Measurements from ENCODE around the gene FMR1NB.

FMR1NB gene

GRCh38 chrX:147981038-147981752 lies at the start of gene FMR1NB:
FMR1NB (plus strand) TSS chrX:147981337; CDS start chrX:147981403, 66 bp downstream.
- no peak within 1 kb of the TSS for H3K4me3 ChIP-seq (ENCODE audit: low read length)
- H3K27me3 ChIP-seq (ENCODE audit: insufficient read depth, low read length), result no peaks in the 10 kb centered on the region
- no peaks in the 10 kb centered on the region for H3K9me3 ChIP-seq (ENCODE audit: low read length)

GRCh38 chrX:147933815-147934214 lies 47.3 kb upstream of the FMR1NB start:
- no peaks in the 10 kb centered on the region for H3K9me3 ChIP-seq (ENCODE audit: low read length)
- H3K4me3 ChIP-seq (ENCODE audit: low read length), result no peak overlapping the region
- peaks cover 32% of the 10 kb centered on the region for H3K36me3 ChIP-seq (ENCODE audit: insufficient read depth, low read length)
- H2AFZ ChIP-seq (ENCODE audit: low read depth, low read length), result no peak overlapping the region
- H3K4me1 ChIP-seq (ENCODE audit: insufficient read depth, low read length), result no peaks in the 10 kb centered on the region
- no peaks in the 10 kb centered on the region for H3K27me3 ChIP-seq (ENCODE audit: insufficient read depth, low read length)

More at GRCh38 chrX:147981038-147981752, at the start of gene FMR1NB:
- no peaks in the 10 kb centered on the region for H3K4me1 ChIP-seq (ENCODE audit: insufficient read depth, low read length)
- no peak within 1 kb of the TSS for H2AFZ ChIP-seq (ENCODE audit: low read depth, low read length)
- no peaks in the 10 kb centered on the region for H3K36me3 ChIP-seq (ENCODE audit: insufficient read depth, low read length)

GRCh38 chrX:147935156-147935758 lies 45.9 kb upstream of the FMR1NB start:
- no peaks in the 10 kb centered on the region for H3K9me3 ChIP-seq (ENCODE audit: low read length)
- no peaks in the 10 kb centered on the region for H3K27me3 ChIP-seq (ENCODE audit: insufficient read depth, low read length)
- no peak overlapping the region for H3K4me3 ChIP-seq (ENCODE audit: low read length)
- peaks cover 28% of the 10 kb centered on the region for H3K36me3 ChIP-seq (ENCODE audit: insufficient read depth, low read length)
- no peak overlapping the region for H2AFZ ChIP-seq (ENCODE audit: low read depth, low read length)
- no peaks in the 10 kb centered on the region for H3K4me1 ChIP-seq (ENCODE audit: insufficient read depth, low read length)

- Histone ChIP-seq H3K4me1 (ENCODE audit: insufficient read depth, low read length) (no peaks in the 10 kb centered on the region), H2AFZ (ENCODE audit: low read depth, low read length) (no peak overlapping the region), H3K36me3 (ENCODE audit: insufficient read depth, low read length) (peaks cover 32% of the 10 kb centered on the region), H3K27me3 (ENCODE audit: insufficient read depth, low read length) (no peaks in the 10 kb centered on the region), H3K4me3 (ENCODE audit: low read length) (no peak overlapping the region), H3K9me3 (ENCODE audit: low read length) (no peaks in the 10 kb centered on the region)
These were observed 35.9 kb upstream of the FMR1NB start for GRCh38 chrX:147945286-147945685.

GRCh38 chrX:147948531-147948930 lies 32.6 kb upstream of the FMR1NB start:
- Histone ChIP-seq H3K4me3 (ENCODE audit: low read length) (no peak overlapping the region), H3K36me3 (ENCODE audit: insufficient read depth, low read length) (peaks cover 21% of the 10 kb centered on the region), H3K27me3 (ENCODE audit: insufficient read depth, low read length) (no peaks in the 10 kb centered on the region)

GRCh38 chrX:147950352-147950751 lies 30.8 kb upstream of the FMR1NB start:
- Histone ChIP-seq H3K4me3 (ENCODE audit: low read length) (no peak overlapping the region), H3K36me3 (ENCODE audit: insufficient read depth, low read length) (peaks cover 15% of the 10 kb centered on the region), H3K27me3 (ENCODE audit: insufficient read depth, low read length) (no peaks in the 10 kb centered on the region), H3K9me3 (ENCODE audit: low read length) (no peaks in the 10 kb centered on the region), H3K4me1 (ENCODE audit: insufficient read depth, low read length) (no peaks in the 10 kb centered on the region), H2AFZ (ENCODE audit: low read depth, low read length) (no peak overlapping the region)

More at GRCh38 chrX:147948531-147948930, 32.6 kb upstream of the FMR1NB start:
- no peak overlapping the region for H2AFZ ChIP-seq (ENCODE audit: low read depth, low read length)
- no peaks in the 10 kb centered on the region for H3K4me1 ChIP-seq (ENCODE audit: insufficient read depth, low read length)
- H3K9me3 ChIP-seq (ENCODE audit: low read length), result no peaks in the 10 kb centered on the region

- no peaks in the 10 kb centered on the region for H3K9me3 ChIP-seq (ENCODE audit: low read length)
- no peak overlapping the region for H2AFZ ChIP-seq (ENCODE audit: low read depth, low read length)
- no peaks in the 10 kb centered on the region for H3K27me3 ChIP-seq (ENCODE audit: insufficient read depth, low read length)
- no peaks in the 10 kb centered on the region for H3K4me1 ChIP-seq (ENCODE audit: insufficient read depth, low read length)
- peaks cover 4% of the 10 kb centered on the region for H3K36me3 ChIP-seq (ENCODE audit: insufficient read depth, low read length)
- H3K4me3 ChIP-seq (ENCODE audit: low read length), result no peak overlapping the region
These were observed 27.2 kb upstream of the FMR1NB start for GRCh38 chrX:147953976-147954375.

GRCh38 chrX:147957291-147957690 lies 23.8 kb upstream of the FMR1NB start:
- Histone ChIP-seq H3K9me3 (ENCODE audit: low read length) (no peaks in the 10 kb centered on the region), H2AFZ (ENCODE audit: low read depth, low read length) (no peak overlapping the region), H3K4me3 (ENCODE audit: low read length) (no peak overlapping the region), H3K4me1 (ENCODE audit: insufficient read depth, low read length) (no peaks in the 10 kb centered on the region), H3K27me3 (ENCODE audit: insufficient read depth, low read length) (no peaks in the 10 kb centered on the region), H3K36me3 (ENCODE audit: insufficient read depth, low read length) (no peaks in the 10 kb centered on the region)

- Histone ChIP-seq H3K9me3 (ENCODE audit: low read length) (no peaks in the 10 kb centered on the region), H3K36me3 (ENCODE audit: insufficient read depth, low read length) (no peaks in the 10 kb centered on the region), H3K4me1 (ENCODE audit: insufficient read depth, low read length) (no peaks in the 10 kb centered on the region), H3K4me3 (ENCODE audit: low read length) (no peak overlapping the region), H2AFZ (ENCODE audit: low read depth, low read length) (no peak overlapping the region), H3K27me3 (ENCODE audit: insufficient read depth, low read length) (no peaks in the 10 kb centered on the region)
These were observed 22.8 kb upstream of the FMR1NB start for GRCh38 chrX:147958291-147958690.

- Histone ChIP-seq H3K9me3 (ENCODE audit: low read length) (no peaks in the 10 kb centered on the region), H3K27me3 (ENCODE audit: insufficient read depth, low read length) (no peaks in the 10 kb centered on the region), H3K4me3 (ENCODE audit: low read length) (no peak overlapping the region), H3K4me1 (ENCODE audit: insufficient read depth, low read length) (no peaks in the 10 kb centered on the region), H3K36me3 (ENCODE audit: insufficient read depth, low read length) (no peaks in the 10 kb centered on the region), H2AFZ (ENCODE audit: low read depth, low read length) (no peak overlapping the region)
These were observed 20.4 kb upstream of the FMR1NB start for GRCh38 chrX:147960722-147961121.

GRCh38 chrX:147962476-147962875 lies 18.7 kb upstream of the FMR1NB start:
- H3K36me3 ChIP-seq (ENCODE audit: insufficient read depth, low read length), result no peaks in the 10 kb centered on the region
- no peak overlapping the region for H2AFZ ChIP-seq (ENCODE audit: low read depth, low read length)
- H3K27me3 ChIP-seq (ENCODE audit: insufficient read depth, low read length), result no peaks in the 10 kb centered on the region

GRCh38 chrX:147978931-147979330 lies 2.2 kb upstream of the FMR1NB start:
- no peaks in the 10 kb centered on the region for H3K27me3 ChIP-seq (ENCODE audit: insufficient read depth, low read length)
- H3K4me1 ChIP-seq (ENCODE audit: insufficient read depth, low read length), result no peaks in the 10 kb centered on the region
- no peaks in the 10 kb centered on the region for H3K9me3 ChIP-seq (ENCODE audit: low read length)
- no peaks in the 10 kb centered on the region for H3K36me3 ChIP-seq (ENCODE audit: insufficient read depth, low read length)
- no peak overlapping the region for H2AFZ ChIP-seq (ENCODE audit: low read depth, low read length)
- no peak overlapping the region for H3K4me3 ChIP-seq (ENCODE audit: low read length)

More at GRCh38 chrX:147962476-147962875, 18.7 kb upstream of the FMR1NB start:
- Histone ChIP-seq H3K4me1 (ENCODE audit: insufficient read depth, low read length) (no peaks in the 10 kb centered on the region), H3K4me3 (ENCODE audit: low read length) (no peak overlapping the region), H3K9me3 (ENCODE audit: low read length) (no peaks in the 10 kb centered on the region)

GRCh38 chrX:148020329-148020728 lies 39.2 kb downstream of the FMR1NB start:
- Histone ChIP-seq H2AFZ (ENCODE audit: low read depth, low read length) (no peak overlapping the region), H3K4me3 (ENCODE audit: low read length) (no peak overlapping the region), H3K36me3 (ENCODE audit: insufficient read depth, low read length) (no peaks in the 10 kb centered on the region), H3K9me3 (ENCODE audit: low read length) (no peaks in the 10 kb centered on the region), H3K27me3 (ENCODE audit: insufficient read depth, low read length) (no peaks in the 10 kb centered on the region), H3K4me1 (ENCODE audit: insufficient read depth, low read length) (no peaks in the 10 kb centered on the region)

Measured in neuron (in vitro differentiated cells).